GM04504 (cell line): ENCODE results near the gene DYNC1I1.
A peak's percentile ranks its signal among the peaks of the same experiment; 100 is the strongest.

Source experiments
- DNase-seq: peaks from one replicate; pipeline ENCODE4 v3.0.0-alpha.2; 2012; ENCODE audit warnings: low read depth

Gene DYNC1I1

GRCh38 chr7:95793658-95794057 is 21.3 kb downstream of the DYNC1I1 start:
- DNase-seq: no peak

GRCh38 chr7:95794917-95795515 is 22.7 kb downstream of the DYNC1I1 start:
- peak; percentile 6 for DNase-seq

GRCh38 chr7:95796617-95797016 is 24.3 kb downstream of the DYNC1I1 start:
- no peak for DNase-seq

- DNase-seq: no peak
Observed at GRCh38 chr7:95798401-95798930, 26.1 kb downstream of the DYNC1I1 start.

- no peak for DNase-seq
Observed at GRCh38 chr7:95800787-95801186, 28.4 kb downstream of the DYNC1I1 start.

- no peak for DNase-seq
Observed at GRCh38 chr7:95802270-95802669, 29.9 kb downstream of the DYNC1I1 start.

GRCh38 chr7:95804052-95804451 is 31.7 kb downstream of the DYNC1I1 start:
- no peak for DNase-seq

GRCh38 chr7:95805909-95806308 is 33.6 kb downstream of the DYNC1I1 start:
- DNase-seq: no peak

GRCh38 chr7:95808396-95808795 is 36.0 kb downstream of the DYNC1I1 start:
- DNase-seq: no peak

- peak; percentile 28 for DNase-seq
Observed at GRCh38 chr7:95811846-95812445, 39.6 kb downstream of the DYNC1I1 start.

- no peak for DNase-seq
Observed at GRCh38 chr7:95814721-95815120, 42.4 kb downstream of the DYNC1I1 start.

GRCh38 chr7:95817866-95818640 is 45.7 kb downstream of the DYNC1I1 start:
- no peak for DNase-seq

- DNase-seq: no peak
Observed at GRCh38 chr7:95820778-95821177, 48.4 kb downstream of the DYNC1I1 start.

- DNase-seq: no peak
Observed at GRCh38 chr7:95822717-95823116, 50.4 kb downstream of the DYNC1I1 start.

GRCh38 chr7:95824616-95825015 is 52.3 kb downstream of the DYNC1I1 start:
- no peak for DNase-seq

GRCh38 chr7:95828824-95829790 is 56.8 kb downstream of the DYNC1I1 start:
- no peak for DNase-seq

GRCh38 chr7:95840953-95841950 is 68.9 kb downstream of the DYNC1I1 start:
- no peak for DNase-seq

- DNase-seq: no peak
Observed at GRCh38 chr7:95843286-95843685, 70.9 kb downstream of the DYNC1I1 start.

GRCh38 chr7:95845007-95845406 is 72.7 kb downstream of the DYNC1I1 start:
- DNase-seq: no peak

GRCh38 chr7:95847061-95847460 is 74.7 kb downstream of the DYNC1I1 start:
- no peak for DNase-seq

- DNase-seq: peak; percentile 54
Observed at GRCh38 chr7:95859429-95859828, 87.1 kb downstream of the DYNC1I1 start.
